HUES48 (cell line): Measurements from ENCODE around the gene CTNNB1.

Experiments used
- H3K27ac ChIP-seq: one replicate; pipeline ENCODE4 v1.7.0; 2013; ENCODE audit warnings: low read depth, low read length, inconsistent platforms
- H3K27me3 ChIP-seq: 2 replicates; pipeline ENCODE4 v1.6.1; 2013; ENCODE audit warnings: mild to moderate bottlenecking, low read length; ENCODE audit not compliant: control insufficient read depth, insufficient read depth
- H3K36me3 ChIP-seq: 2 replicates; pipeline ENCODE4 v1.6.1; 2013; ENCODE audit warnings: low read length; ENCODE audit not compliant: control insufficient read depth, insufficient read depth
- H3K4me1 ChIP-seq: 2 replicates; pipeline ENCODE4 v1.6.1; 2013; ENCODE audit warnings: mild to moderate bottlenecking, low read length; ENCODE audit not compliant: control insufficient read depth, insufficient read depth
- H3K4me3 ChIP-seq: 2 replicates; pipeline ENCODE4 v1.5.1; 2013; ENCODE audit warnings: mild to moderate bottlenecking, low read depth, low read length
- H3K9ac ChIP-seq: 2 replicates; pipeline ENCODE4 v1.6.1; 2013; ENCODE audit warnings: mild to moderate bottlenecking, low read depth, low read length, moderate library complexity
- H3K9me3 ChIP-seq: 2 replicates; pipeline ENCODE4 v1.6.1; 2013; ENCODE audit warnings: low read length; ENCODE audit not compliant: control insufficient read depth, insufficient read depth

The CTNNB1 gene

DNA sequence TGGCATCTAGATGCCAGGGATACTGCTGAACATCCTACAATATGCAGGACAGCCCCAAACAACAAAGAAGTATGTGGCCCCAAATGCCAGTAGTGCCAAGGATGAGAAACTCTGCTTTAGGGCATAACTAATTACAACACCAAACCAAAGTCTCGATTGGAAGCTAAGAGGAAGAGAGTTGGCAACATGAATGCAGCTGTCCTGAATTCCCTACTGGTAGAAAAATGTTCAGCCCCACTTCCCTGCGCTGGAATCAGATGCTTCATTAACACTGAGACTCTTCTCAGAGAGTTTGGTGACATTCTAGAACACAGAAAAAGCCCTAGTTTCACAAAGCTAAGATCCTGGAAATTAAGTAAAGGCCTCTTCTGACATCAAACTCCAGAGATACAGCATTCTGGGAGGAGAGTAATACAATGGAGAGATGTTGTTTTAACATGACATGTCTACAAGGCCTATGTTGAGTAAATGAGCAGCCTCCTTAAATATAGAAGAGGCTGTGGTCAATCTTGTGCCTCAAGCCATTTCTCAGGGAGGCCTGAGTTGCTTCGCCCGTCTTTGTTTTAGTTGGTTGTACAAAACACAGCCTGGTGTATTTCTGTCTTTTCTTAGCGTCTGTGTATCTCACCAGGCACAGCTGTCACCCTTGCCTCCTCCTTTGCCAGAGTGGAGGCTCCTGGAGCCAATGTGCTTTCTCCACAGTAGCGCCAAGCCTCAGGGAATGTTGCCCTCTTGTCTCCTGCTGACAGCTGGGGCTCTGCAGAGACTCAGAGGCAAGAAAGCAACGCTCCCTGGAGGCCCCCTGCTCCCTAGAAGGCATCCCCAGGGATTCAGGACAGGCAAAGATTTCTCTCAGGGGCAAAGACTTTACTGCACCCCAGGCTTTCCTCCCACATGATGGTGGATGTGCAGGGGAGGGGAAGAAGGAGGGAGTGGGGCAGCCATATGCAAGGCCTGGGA, 25.1 kb upstream of the CTNNB1 start:
- Histone ChIP-seq H3K27ac (no peak overlapping the region), H3K36me3 (no peaks in the 10 kb centered on the region), H3K9ac (no peak overlapping the region), H3K9me3 (no peaks in the 10 kb centered on the region), H3K27me3 (no peaks in the 10 kb centered on the region), H3K4me3 (no peak overlapping the region), H3K4me1 (no peaks in the 10 kb centered on the region)

DNA sequence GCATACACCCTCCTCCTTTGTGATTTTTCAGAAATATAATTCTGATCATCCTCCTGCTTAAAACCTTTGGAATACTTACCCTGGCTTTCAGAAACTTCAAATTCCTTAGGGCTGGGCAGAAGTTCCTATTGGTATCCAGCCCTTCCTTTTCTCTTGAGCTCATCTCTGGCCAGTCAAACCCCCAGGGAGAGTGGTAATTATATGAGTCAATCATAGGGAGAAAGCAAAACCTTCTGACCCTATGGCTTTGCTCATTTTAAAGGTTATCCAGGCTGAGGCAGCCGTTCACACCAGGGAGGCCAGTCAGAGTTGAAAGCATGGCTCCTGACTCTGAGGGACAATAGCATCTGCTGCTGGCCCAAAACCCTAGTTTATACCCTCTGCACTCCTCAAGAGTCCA, 23.9 kb upstream of the CTNNB1 start:
- Histone ChIP-seq H3K4me1 (no peaks in the 10 kb centered on the region), H3K36me3 (no peaks in the 10 kb centered on the region), H3K9me3 (no peaks in the 10 kb centered on the region), H3K27ac (no peak overlapping the region), H3K9ac (no peak overlapping the region), H3K4me3 (no peak overlapping the region), H3K27me3 (no peaks in the 10 kb centered on the region)

DNA sequence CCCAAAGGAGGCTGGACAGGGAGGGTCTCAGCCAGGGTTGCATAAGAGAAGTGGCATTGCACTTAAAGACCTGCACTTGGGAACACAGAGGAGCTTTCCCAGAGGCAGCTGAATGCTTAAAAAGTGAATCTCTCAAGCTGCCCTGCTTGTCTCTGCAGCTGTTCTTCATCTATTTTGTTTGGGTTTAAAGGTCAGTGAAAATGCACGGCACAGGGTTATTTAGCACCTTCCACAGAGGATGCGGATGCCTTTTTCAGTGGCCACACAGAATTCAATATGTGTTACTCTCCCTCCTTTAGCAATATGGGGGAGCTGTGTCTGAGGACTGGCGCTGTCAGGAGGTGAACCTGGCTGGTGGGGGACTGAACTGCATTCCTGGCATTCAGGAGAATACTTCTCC, 22.7 kb upstream of the CTNNB1 start:
- Histone ChIP-seq H3K9ac (no peak overlapping the region), H3K27me3 (no peaks in the 10 kb centered on the region)

DNA sequence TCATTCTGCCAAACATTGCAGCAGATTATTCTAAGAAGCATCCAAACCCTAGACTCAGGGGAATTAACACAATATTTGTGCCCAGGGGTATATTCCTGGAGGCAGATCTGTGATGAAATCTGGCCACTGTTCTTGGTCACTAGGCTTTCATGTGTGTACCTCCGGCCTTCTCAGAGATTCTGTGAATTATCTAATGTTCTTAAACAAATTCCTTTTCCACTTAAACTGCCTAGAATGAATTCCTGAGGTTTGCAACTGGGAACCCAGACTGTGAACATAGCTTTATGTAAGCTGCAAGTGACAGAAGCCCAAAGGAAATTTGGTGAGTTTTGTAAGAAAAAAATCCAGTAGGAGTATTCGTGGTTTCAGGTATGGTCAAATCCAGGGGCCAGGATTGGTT, 20.7 kb upstream of the CTNNB1 start:
- no peaks in the 10 kb centered on the region for H3K4me1 ChIP-seq
- H3K9ac ChIP-seq, result no peak overlapping the region
- no peaks in the 10 kb centered on the region for H3K36me3 ChIP-seq
- no peaks in the 10 kb centered on the region for H3K9me3 ChIP-seq
- no peak overlapping the region for H3K4me3 ChIP-seq
- H3K27me3 ChIP-seq, result no peaks in the 10 kb centered on the region
- no peak overlapping the region for H3K27ac ChIP-seq

More for the DNA sequence above, 22.7 kb upstream of the CTNNB1 start:
- Histone ChIP-seq H3K27ac (no peak overlapping the region), H3K4me1 (no peaks in the 10 kb centered on the region), H3K36me3 (no peaks in the 10 kb centered on the region), H3K9me3 (no peaks in the 10 kb centered on the region), H3K4me3 (no peak overlapping the region)

DNA sequence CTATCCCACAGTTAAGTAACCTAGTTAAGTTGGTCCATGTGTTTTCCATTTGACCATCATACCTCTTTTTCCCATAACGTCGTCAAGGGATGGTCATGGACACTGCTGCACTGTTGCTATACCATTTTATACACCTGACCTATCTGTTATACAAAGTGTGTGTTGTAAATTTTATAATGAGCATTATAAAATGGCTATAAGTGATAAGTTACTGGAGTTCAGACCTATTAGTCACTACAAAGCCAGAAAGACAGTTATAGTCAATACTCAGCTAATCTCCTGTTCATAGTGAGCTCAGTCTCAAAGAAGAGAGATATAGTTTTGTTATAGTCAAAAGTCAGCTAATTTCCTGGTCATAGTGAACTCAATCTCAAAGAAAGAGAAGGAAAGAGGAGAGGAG, 18.9 kb upstream of the CTNNB1 start:
- 0 out of 2 replicates have a peak, but pooled peaks cover 2% of the 10 kb centered on the region for H3K4me1 ChIP-seq
- no peak overlapping the region for H3K9ac ChIP-seq
- H3K36me3 ChIP-seq, result no peaks in the 10 kb centered on the region
- H3K27me3 ChIP-seq, result no peaks in the 10 kb centered on the region
- no peaks in the 10 kb centered on the region for H3K9me3 ChIP-seq
- no peak overlapping the region for H3K4me3 ChIP-seq
- H3K27ac ChIP-seq, result no peak overlapping the region

DNA sequence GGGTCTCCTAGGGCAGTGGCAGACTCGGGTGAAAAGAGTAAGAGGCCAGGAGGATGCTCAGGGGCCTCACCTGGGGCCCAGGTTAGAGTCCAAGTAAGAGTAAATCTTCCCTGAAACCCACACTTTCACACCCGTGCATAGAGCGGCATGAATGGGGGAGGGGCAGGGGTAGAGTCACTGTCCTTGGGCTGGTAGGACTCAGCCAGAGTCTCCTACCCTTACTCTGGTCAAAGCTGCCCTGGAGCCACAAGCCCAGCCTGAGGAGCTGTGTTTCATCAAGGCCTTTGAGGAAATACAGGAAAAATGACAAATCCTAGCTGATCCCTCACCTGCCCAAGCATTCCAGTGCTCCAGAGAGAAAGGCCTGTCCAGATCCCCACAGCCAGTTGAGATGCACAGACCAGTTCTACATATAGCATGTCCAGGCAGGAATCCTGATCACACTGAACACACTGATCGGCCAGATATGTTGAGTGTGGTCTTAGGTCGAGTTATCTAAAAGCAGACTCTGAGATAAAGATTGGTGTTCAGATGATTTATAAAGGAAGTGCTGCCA, 16.7 kb upstream of the CTNNB1 start:
- no peaks in the 10 kb centered on the region for H3K27me3 ChIP-seq

DNA sequence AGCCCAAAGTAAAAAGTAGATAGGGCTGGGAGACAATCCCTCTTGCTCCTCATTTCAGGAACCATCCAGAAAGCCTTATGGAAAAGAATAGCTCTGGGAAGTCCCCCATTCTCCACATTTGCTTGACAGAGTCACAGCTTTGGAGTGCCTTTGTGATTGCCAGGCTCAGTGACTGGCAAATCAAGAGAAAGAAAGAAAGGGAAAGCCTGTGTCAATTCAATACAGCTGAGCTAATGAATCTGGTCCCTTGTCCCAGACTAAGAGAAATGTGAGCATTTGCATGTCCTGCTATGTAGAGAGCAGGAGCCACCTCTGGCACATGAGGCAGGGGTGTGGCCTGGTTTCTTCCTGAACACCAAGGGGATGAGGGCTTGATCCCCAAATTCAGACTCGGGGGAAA, 14.9 kb upstream of the CTNNB1 start:
- H3K27me3 ChIP-seq, result no peaks in the 10 kb centered on the region
- H3K4me1 ChIP-seq, result 0 out of 2 replicates have a peak, but pooled peaks cover 3% of the 10 kb centered on the region
- H3K9me3 ChIP-seq, result no peaks in the 10 kb centered on the region
- no peak overlapping the region for H3K27ac ChIP-seq
- no peaks in the 10 kb centered on the region for H3K36me3 ChIP-seq
- no peak overlapping the region for H3K4me3 ChIP-seq
- H3K9ac ChIP-seq, result no peak overlapping the region

More for the DNA sequence above, 16.7 kb upstream of the CTNNB1 start:
- H3K9me3 ChIP-seq, result no peaks in the 10 kb centered on the region
- H3K4me3 ChIP-seq, result no peak overlapping the region
- no peak overlapping the region for H3K9ac ChIP-seq
- H3K4me1 ChIP-seq, result 0 out of 2 replicates have a peak, but pooled peaks cover 3% of the 10 kb centered on the region
- no peaks in the 10 kb centered on the region for H3K36me3 ChIP-seq
- H3K27ac ChIP-seq, result no peak overlapping the region

DNA sequence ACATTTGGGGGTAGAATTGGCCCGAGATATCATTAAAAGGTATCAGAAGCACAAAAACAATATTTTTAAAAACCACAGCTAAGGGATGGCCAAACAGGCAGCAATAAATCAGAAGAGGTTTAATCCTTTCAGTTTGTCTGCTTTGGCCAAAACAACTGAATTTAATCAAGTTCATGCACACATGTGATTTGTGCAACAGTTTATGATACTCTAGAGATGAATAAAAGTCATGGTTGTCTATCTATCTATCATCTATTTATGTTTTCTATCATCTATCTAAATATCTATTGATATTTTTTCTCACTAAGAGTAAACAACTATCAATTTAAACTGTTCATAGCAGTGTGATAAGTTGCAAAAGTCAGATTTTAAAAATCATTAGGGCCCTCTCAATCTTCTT, 13.0 kb upstream of the CTNNB1 start:
- Histone ChIP-seq H3K36me3 (no peaks in the 10 kb centered on the region), H3K4me1 (0 out of 2 replicates have a peak, but pooled peaks cover 3% of the 10 kb centered on the region), H3K27me3 (no peaks in the 10 kb centered on the region), H3K9me3 (no peaks in the 10 kb centered on the region), H3K27ac (no peak overlapping the region), H3K9ac (no peak overlapping the region), H3K4me3 (no peak overlapping the region)

DNA sequence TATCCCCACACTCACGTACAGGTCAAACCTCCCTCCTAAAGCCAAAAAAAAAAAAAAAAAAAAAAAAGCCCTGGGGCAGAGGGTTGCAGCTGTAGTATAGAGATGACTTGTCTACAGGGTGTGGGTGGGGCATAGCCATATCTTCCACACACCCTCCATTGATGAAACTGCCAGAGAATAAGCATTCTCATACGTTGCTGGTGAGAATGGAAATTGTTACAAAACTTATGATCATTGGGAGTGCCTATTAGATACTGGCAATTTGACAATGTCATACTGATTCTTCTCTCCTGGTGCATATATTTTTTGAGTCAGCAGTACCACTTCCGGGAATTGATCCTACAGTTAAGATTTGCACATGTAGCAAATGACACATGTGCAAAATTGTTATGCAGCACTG, 11.0 kb upstream of the CTNNB1 start:
- no peaks in the 10 kb centered on the region for H3K27me3 ChIP-seq
- H3K9me3 ChIP-seq, result no peaks in the 10 kb centered on the region
- no peak overlapping the region for H3K9ac ChIP-seq
- no peak overlapping the region for H3K4me3 ChIP-seq
- H3K36me3 ChIP-seq, result no peaks in the 10 kb centered on the region
- 0 out of 2 replicates have a peak, but pooled peaks cover 3% of the 10 kb centered on the region for H3K4me1 ChIP-seq
- H3K27ac ChIP-seq, result no peak overlapping the region

DNA sequence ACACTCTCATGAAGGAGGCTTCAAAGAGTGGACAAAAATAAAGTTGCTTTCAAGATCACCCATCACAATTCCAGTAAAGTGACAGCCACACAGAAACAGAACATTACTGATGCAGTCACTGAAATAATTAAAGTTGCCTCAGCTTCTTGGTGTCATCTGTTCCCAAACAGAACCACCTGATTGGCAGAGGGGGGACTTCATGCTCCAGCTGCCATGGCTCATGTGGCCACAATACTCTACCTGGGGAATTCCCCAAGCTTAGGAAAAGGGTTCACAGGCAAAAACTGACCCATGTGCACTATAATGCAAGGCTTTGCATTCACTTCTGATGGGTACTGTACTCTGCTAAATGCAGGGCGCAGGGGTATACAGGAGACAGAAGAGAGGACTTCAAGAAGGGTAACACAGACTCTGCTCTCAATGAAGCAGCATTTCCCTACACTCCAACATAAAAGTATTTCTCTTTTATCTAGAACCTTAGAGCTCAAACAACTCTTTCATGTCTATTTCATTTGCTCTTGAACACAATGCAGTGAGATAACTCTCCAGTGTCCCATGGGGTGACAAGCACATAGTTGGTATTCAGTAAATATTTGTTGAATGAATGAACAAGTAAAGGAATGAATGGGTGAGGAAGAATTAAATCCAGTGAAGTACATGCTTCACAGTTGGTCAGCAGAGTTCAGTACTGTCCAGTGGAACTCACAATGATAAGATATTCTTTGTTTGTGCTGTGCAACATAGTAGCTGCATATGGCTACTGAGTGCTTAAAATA, 8.6 kb upstream of the CTNNB1 start:
- Histone ChIP-seq H3K27me3 (no peaks in the 10 kb centered on the region), H3K36me3 (no peaks in the 10 kb centered on the region), H3K9ac (no peak overlapping the region), H3K4me3 (no peak overlapping the region), H3K4me1 (no peaks in the 10 kb centered on the region), H3K27ac (no peak overlapping the region), H3K9me3 (no peaks in the 10 kb centered on the region)
